H4 (cell line): ENCODE data around the gene TOMM6. TPM values are rescaled to one million over a fixed set of nuclear protein-coding genes. Genes with fewer than 3 reads are reported as not detected.

Source experiments
- DNase-seq: peaks from one replicate; pipeline ENCODE4 v3.0.0-alpha.2; 2015; ENCODE audit warnings: low spot score
- total RNA-seq: library from RNA; depleted of rRNA; stranded (reverse); fragments of >200 nt; shearing (Covaris generic); gene quantifications from 2 replicates; pipeline ENCODE4 v1.2.3, GENCODE V29; 2014; rRNA removed

TOMM6 gene
- total RNA-seq, 1 experiment from 2014 or later, result 348 TPM

- DNase-seq, result no peak
Measured at GRCh38 chr6:41823178-41823577, 35.7 kb downstream of the TOMM6 start.

GRCh38 chr6:41824571-41825569 is 37.4 kb downstream of the TOMM6 start:
- DNase-seq, result no peak

GRCh38 chr6:41826343-41827022 is 39.0 kb downstream of the TOMM6 start:
- no peak for DNase-seq

DNA sequence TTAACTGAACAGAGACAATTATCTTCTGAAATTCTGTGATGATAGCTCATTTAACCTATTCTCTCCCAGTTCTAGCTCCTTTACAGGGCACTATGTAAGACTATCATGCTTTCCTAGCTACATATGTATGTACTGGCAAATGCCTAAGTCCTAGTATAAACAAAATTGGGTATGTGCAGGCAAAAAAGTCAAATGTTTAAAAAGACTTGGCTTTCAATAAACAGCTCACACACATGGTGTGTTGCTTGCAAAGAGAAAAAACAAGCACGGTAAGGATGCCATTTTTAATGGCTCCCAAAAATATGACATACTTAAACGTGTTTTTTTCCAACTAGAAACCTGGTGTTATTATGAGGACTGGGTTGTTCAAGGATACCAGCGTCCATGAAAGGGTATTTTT is 44.8 kb downstream of the TOMM6 start:
- no peak for DNase-seq

DNA sequence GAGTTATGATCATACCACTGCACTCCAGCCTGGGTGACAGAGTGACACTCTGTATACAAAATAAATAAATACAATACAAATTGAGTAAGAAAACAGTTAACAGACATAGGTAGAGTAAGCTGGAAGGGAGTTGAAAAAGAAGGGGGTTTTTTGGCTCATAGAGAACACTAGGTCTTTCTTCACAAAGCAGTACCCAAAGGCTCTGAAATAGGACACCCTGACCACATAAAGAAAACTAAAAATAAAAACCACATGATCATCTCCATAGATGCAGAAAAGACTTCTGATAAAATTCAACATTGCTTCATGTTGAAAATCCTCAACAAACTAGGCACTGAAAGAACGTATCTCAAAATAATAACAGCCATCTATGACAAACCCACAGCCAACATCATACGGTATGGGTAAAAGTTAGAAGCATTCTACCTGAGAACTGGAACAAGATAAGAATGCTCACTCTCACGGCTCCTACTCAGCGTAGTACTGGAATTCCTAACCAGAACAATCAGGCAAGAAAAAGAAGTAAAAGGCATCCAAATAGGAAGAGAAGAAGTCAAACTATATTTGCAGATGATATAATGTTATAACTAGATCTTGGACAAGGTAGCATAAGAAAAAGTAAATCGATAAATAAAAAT is 48.6 kb downstream of the TOMM6 start:
- no peak for DNase-seq

- DNase-seq, result no peak
Measured at GRCh38 chr6:41836660-41837052, 49.2 kb downstream of the TOMM6 start.

Other genes starting within 250 kb of the TOMM6 start
- gene FOXP4, start 241.3 kb upstream of the TOMM6 start, total RNA-seq, result 2.7 and 3.1 TPM in 2 replicates
- gene MDFI, start 149.2 kb upstream of the TOMM6 start, total RNA-seq, result 0.72 TPM in 1 of 2 replicates, not detected in the other
- gene TFEB, start 52.1 kb upstream of the TOMM6 start, total RNA-seq, result 1.6 and 9.2 TPM in 2 replicates
- not detected in 2 replicates for gene PGC, start 40.3 kb upstream of the TOMM6 start, total RNA-seq
- 0.66 and 1.1 TPM in 2 replicates for gene FRS3, start 7.8 kb upstream of the TOMM6 start, total RNA-seq
- gene PRICKLE4, start 6.9 kb upstream of the TOMM6 start, total RNA-seq, result not detected in 2 replicates
- 1.4 and 1.8 TPM in 2 replicates for gene USP49, start 107.7 kb downstream of the TOMM6 start, total RNA-seq
- 49.4 and 51.8 TPM in 2 replicates for gene MED20, start 133.4 kb downstream of the TOMM6 start, total RNA-seq
- gene BYSL, start 133.8 kb downstream of the TOMM6 start, total RNA-seq, result 25.0 and 27.8 TPM in 2 replicates
- 50.0 and 51.3 TPM in 2 replicates for gene CCND3, start 154.1 kb downstream of the TOMM6 start, total RNA-seq